ENCODE data around the gene LONRF2. TPM values are rescaled to one million over a fixed set of nuclear protein-coding genes. Genes with fewer than 3 reads are reported as not detected.

Gene LONRF2
- total and polyA plus RNA-seq, 8 donors, result 2.0 to 7.1 (median 6.8) TPM

- Histone ChIP-seq H3K4me1 (no peaks in the 10 kb centered on the region), H3K9me3 (no peaks in the 10 kb centered on the region), H3K27ac (no peak overlapping the region), H3K4me3 (no peak overlapping the region), H3K36me3 (no peaks in the 10 kb centered on the region), H3K27me3 (no peaks in the 10 kb centered on the region)
- WGBS, 2 donors, result 66 to 81% methylated on average over 8 of the region's 8 CpGs
- ATAC-seq, result no peak
- FAIRE-seq, result no peak
- DNase-seq, result no peak
- intact Hi-C loops (cut with DNase I), result no loop called here
- TF ChIP-seq CTCF (IDR thresholded peaks at IDR 0.05), result no peak
Measured at GRCh38 chr2:100237770-100238169, 84.5 kb downstream of the LONRF2 start.

- ATAC-seq (no peak), FAIRE-seq (no peak), DNase-seq (no peak)
- no peaks in the 10 kb centered on the region for H3K36me3 ChIP-seq
- H3K4me1 ChIP-seq, result no peaks in the 10 kb centered on the region
- H3K27ac ChIP-seq, result no peak overlapping the region
- H3K27me3 ChIP-seq, result no peaks in the 10 kb centered on the region
- WGBS, 2 donors, result 67% methylated on average over 10 of the region's 10 CpGs
- no peak overlapping the region for H3K4me3 ChIP-seq
- no peaks in the 10 kb centered on the region for H3K9me3 ChIP-seq
- intact Hi-C loops (cut with DNase I), result no loop called here
- no peak for TF ChIP-seq CTCF (IDR thresholded peaks at IDR 0.05)
Measured at GRCh38 chr2:100237163-100237562, 85.1 kb downstream of the LONRF2 start.

- WGBS, 2 donors, result 77 to 88% methylated on average over 6 of the region's 6 CpGs
- H3K27ac ChIP-seq, result no peak overlapping the region
- no peak for DNase-seq
- H3K9me3 ChIP-seq, result no peaks in the 10 kb centered on the region
- no peak for ATAC-seq
- intact Hi-C loops (cut with DNase I), result no loop called here
- no peaks in the 10 kb centered on the region for H3K4me1 ChIP-seq
- no peak overlapping the region for H3K4me3 ChIP-seq
- no peaks in the 10 kb centered on the region for H3K36me3 ChIP-seq
- TF ChIP-seq CTCF (IDR thresholded peaks at IDR 0.05), result no peak
- no peak for FAIRE-seq
- no peaks in the 10 kb centered on the region for H3K27me3 ChIP-seq
Measured at GRCh38 chr2:100236166-100236565, 86.1 kb downstream of the LONRF2 start.

GRCh38 chr2:100235581-100235980, 86.7 kb downstream of the LONRF2 start:
- no peaks in the 10 kb centered on the region for H3K27me3 ChIP-seq
- no peak for FAIRE-seq

GRCh38 chr2:100235098-100235497, 87.2 kb downstream of the LONRF2 start:
- 75 to 80% methylated on average over 16 of the region's 16 CpGs for WGBS, 2 donors
- intact Hi-C loops (cut with DNase I), result no loop called here
- DNase-seq (no peak), FAIRE-seq (no peak), ATAC-seq (no peak)
- H3K4me3 ChIP-seq, result no peak overlapping the region
- H3K27me3 ChIP-seq, result no peaks in the 10 kb centered on the region
- no peak for TF ChIP-seq CTCF (IDR thresholded peaks at IDR 0.05)
- no peak overlapping the region for H3K27ac ChIP-seq
- no peaks in the 10 kb centered on the region for H3K36me3 ChIP-seq
- no peaks in the 10 kb centered on the region for H3K4me1 ChIP-seq
- no peaks in the 10 kb centered on the region for H3K9me3 ChIP-seq

More at GRCh38 chr2:100235581-100235980, 86.7 kb downstream of the LONRF2 start:
- DNase-seq (no peak), ATAC-seq (no peak)
- H3K4me3 ChIP-seq, result no peak overlapping the region
- intact Hi-C loops (cut with DNase I), result no loop called here
- no peak overlapping the region for H3K27ac ChIP-seq
- no peak for TF ChIP-seq CTCF (IDR thresholded peaks at IDR 0.05)
- WGBS, 2 donors, result 83 to 88% methylated on average over 4 of the region's 4 CpGs
- H3K36me3 ChIP-seq, result no peaks in the 10 kb centered on the region
- H3K4me1 ChIP-seq, result no peaks in the 10 kb centered on the region
- H3K9me3 ChIP-seq, result no peaks in the 10 kb centered on the region
